HG03565 (cell line): ENCODE data around the gene H3-3A.

ENCODE experiments used
- ATAC-seq: cut with Tn5 transposase; IDR thresholded peaks from one replicate; pipeline ENCODE4 v1.9.1; 2021; ENCODE audit warnings: mild to moderate bottlenecking, moderate library complexity; ENCODE audit not compliant: unreplicated experiment

The H3-3A gene

DNA sequence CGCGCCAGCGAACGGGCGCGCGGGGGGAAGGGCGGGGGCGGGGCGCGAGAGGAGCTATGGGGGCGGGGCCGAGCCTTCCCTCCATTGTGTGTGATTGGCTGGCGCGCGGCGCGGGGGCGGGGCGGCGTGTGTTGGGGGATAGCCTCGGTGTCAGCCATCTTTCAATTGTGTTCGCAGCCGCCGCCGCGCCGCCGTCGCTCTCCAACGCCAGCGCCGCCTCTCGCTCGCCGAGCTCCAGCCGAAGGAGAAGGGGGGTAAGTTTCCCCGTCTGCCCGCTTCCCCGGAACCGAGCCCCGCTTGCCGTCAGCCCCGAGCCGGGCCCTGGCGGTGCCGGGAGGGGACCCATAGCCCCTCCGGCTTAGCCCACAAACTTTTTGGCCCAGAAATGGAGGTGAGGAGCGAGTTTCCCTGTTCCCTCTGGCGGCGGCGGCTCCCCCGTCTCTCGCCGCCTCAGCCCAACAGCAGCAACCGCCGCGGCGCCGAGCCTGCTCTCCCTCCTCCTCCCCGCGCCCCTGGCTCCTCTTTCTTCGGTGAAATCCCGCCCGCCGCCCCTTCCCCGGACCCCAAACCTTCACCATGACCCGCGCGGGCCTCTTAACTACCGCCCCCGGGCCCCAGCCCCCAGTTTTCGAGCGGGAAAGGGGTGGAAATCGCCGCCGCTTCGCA, at the start of gene H3-3A:
Gene H3-3A, plus strand, starts transcription at position 159 of the 666 bp plus-strand sequence. CDS start 1,636 bp downstream, outside the sequence.
- peak; percentile 55 for ATAC-seq

DNA sequence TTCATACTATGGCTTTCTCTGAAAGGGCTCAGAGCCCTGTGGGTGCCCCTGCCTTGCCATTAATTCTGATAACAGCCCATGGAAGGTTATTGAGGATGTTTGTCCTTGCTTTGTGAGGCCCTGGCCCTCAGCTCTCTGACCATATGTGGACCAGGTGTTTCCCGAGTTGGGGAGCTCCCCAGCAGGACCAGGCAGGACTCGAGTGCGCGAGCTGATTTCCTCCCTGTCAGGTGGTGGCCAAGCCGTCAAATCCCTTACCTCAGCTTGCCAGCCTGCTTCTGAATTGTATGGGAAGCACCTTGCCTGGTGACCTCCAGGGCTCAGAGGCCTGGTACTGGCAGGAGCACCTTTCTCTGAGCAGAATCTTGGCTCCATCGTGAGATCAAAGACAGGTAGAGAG, 45.4 kb upstream of the H3-3A start:
- ATAC-seq: no peak

DNA sequence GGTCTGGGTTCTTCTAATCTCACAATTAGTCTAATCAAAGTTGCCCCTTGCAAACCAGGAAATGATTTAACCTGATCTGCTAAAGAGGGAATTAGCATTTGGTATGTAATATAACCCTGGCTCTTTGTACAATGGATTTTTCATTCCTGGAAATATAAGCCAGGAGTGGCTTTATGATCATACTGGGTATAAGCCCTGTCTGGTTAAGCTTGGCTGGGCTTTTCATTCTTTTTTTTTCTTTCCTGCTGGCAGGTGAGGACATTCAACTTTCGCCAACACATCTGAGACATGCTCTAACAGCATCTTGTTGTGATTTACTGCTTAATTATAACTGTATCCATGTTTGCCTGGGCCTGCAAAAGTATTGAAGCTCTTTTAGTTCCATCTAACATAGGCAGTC, 42.9 kb upstream of the H3-3A start:
- ATAC-seq: no peak

DNA sequence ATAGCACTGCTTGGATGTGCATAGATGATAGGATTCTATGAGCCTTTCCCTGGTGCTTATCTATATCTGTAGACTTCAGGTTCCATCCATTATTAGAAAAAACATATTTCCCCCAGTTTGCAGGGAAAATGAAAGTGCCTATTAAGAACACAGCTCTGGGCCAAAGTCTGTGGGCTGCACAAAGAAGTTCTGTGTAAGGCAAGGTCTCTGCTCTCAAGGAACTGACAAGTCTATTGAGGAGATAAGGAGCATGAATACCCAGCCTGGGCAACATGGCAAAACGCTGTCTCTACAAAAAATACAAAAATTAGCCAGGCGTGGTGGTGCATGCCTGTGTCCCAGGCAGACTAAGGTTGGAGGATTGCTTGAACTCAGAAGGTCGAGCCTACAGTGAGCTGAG, 41.1 kb upstream of the H3-3A start:
- ATAC-seq: no peak

DNA sequence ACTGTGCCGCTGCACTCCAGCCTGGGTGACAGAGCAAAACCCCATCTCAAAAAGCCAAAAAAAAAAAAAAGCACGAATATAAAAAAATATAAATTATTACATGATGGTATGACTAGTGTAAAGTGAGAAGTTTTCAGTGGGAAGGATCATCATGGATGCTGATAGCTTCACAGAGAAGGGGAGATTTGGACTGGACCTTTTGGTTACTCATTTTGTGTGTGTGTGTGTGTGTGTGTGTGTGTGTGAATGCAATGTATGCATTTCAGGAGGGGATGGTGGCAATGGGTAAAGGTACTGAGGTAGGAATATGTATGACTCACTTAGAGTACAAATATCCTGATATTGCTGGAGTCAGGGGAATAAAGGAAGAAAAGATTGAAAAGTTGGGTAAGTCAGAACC, 40.7 kb upstream of the H3-3A start:
- no peak for ATAC-seq

DNA sequence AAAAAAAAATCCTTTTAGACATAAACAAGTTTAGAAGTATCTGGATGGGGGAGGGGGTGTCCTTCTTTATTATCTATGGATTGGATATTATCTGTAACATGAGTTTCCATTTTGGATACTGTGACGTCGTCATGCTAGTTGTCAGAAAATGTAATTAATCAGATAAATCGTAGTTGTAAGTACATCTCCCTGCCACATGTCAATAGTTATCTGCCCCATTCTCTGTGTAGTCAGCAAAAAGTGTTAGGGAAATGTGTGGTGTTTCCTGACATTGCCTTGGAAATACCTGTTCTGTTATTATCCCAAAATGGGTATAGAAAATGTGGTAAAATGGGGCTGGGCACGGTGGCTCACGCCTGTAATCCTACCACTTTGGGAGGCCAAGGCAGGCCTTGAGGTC, 38.8 kb upstream of the H3-3A start:
- no peak for ATAC-seq

DNA sequence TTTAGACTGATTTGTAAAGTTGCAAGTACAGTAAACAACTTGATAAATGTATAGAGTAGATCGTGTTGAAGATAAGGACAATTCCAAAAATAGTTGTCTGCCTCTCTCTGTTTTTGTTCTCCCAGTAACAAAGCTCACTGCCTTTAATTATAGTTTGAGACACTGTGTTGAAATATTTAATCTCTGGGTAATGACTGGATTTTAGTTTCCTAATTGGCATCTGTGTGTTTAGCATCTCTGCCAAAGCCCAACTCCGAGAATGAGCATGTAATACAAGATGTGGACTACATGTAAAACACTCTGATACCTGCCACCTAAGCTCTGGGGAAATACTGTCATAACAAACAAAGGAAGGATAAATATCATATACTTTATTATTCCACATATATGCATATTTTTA, 35.7 kb upstream of the H3-3A start:
- ATAC-seq: no peak

DNA sequence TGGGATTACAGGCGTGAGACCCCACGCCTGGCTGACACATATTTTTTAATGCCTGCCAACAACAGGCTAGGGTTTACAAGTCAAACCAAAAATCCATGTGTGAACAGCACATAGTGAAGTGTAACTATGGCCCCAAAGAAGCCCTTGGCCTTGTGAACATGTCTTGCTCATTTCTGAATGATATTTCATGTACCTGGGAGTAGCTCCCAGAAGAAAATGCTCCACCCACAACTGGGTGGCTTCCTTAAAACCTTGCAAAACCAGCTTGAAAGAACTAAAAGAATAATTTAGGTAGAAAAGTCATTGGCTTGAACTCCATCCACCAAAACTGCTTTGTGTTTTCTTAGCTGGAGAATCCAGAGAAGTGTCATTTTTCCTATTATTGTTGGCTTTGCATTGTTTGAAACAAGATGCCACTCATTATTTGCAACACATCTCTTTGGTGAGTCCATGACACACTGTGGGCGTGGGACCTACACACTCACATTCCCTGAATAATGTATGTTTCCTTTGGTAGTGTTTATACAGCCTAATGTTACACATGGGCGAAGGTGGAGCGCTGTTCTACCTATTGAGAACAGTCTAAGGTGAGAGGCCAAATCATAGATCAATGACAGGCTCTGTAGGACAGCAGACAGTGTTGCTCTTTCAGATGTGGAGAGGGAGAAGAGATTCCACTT, 34.8 kb upstream of the H3-3A start:
- ATAC-seq: no peak

DNA sequence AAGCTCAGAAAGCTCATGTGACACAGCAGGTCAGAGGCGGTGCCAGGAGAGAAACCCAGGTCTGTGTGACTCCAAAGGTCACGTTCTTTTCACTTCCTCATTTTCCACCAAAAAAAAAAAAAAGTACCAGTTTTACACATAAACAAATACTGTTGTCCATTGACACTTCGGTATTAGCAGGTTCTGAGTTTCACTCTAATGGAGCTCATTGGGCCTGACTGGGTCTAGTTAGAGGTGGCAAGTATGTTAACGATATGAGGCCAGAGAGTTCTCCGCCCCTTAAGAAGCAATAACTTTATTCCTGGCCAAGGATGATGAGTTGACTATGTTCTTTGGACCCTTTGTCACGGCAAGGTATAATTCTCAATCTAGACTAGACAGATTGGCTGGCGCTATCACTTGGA, 33.4 kb upstream of the H3-3A start:
- peak; percentile 84 for ATAC-seq

DNA sequence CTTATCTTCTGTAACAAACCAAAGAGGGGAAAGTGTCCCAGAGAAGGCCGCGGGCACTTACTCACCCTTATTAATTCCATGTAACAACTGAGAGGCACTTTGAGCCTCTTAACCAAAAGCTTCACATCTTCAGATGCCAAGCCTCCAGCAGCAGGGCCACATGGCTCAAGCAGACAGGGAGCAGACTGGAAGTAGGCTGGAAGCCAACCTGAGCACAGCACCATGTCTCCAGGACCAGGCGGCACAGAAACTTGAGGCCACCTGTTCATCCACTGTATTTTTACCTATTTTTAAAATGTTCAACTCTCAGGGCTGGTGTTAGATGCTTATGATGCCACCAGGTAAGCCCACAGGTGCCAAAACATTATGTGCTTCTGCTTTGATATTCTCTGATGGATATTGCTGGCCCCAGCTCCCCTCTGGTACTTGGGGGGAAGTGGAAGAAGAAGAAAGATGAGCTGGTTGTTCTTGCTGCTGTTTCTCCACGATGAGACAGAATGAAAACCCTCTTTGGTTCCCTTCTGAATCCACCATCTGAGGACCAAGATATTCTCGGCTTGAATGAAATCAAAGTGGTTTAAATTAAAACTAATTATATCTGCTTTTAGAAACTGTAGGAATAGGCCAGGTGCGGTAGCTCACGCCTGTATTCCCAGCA, 32.8 kb upstream of the H3-3A start:
- no peak for ATAC-seq

DNA sequence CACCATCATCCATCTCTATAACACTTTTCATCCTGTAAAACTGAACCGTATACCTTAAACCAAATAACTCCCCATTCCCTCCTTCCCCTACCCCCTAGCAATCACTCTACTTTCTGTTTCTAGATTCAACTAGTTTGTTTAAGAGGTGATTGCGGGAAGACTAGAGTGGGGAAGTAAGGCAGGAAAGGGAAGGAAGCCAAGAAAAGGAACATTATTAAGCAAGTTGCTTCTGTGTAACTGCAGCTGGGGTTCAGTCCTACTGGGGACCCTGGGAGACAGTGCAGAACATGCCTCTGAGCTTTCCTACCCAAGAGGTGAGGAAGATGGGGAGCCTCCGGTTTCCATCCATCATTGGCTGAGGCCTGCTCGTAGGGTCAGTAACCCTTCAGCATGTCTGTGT, 28.9 kb upstream of the H3-3A start:
- no peak for ATAC-seq

DNA sequence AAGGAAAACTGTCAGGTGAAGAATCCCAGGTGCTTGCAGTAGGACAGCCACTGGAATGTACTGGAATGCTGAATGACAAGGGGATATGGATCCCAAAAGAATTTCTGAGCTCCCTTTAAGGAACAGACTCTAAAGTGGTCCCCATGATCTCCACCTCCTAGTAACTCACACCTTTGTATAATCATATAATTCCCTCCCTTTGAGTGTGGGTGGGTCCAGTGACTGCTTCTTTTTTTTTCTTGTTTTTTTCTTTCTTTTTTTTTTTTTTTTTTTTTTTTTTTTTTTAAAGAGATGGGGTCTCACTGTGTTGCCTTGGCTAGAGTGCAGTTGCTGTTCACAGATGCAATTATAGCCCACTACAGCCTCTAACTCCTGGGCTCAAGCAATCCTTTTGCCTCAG, 28.5 kb upstream of the H3-3A start:
- no peak for ATAC-seq

DNA sequence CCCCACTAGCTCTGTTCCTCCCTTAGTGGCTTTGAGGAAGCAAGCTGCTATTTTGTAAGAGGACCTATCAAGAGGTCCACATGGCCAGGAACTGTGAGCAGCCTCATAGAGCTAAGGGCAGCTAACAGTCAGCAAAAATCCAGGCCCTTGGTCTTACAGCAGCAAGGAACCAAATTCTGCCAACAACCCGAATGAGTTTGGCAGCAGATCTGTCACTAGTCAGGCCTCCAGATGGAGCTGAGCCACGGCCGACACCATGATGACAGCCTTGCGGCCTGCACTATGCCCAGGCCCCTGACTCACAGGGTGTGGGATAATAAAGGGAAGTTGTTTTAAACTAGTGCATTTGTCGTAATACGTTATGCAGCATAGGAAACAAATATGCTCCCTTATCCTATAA, 28.0 kb upstream of the H3-3A start:
- no peak for ATAC-seq

DNA sequence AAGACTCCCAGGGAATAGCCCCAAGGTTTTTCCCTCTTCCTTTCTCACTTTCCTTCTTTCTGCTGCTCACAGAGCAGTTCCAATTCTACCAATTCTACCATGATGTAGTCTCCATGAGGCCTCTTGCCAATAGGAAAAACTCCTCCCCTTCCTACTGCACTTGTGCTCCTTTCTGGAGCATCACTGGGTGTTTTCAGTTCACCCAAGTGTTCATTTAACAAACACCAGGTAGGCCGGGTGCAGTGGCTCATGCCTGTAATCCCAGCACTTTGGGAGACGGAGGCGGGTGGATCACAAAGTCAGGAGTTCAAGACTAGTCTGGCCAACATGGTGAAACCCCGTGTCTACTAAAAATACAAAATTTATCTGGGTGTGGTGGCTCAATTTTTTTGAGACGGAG, 26.6 kb upstream of the H3-3A start:
- no peak for ATAC-seq

DNA sequence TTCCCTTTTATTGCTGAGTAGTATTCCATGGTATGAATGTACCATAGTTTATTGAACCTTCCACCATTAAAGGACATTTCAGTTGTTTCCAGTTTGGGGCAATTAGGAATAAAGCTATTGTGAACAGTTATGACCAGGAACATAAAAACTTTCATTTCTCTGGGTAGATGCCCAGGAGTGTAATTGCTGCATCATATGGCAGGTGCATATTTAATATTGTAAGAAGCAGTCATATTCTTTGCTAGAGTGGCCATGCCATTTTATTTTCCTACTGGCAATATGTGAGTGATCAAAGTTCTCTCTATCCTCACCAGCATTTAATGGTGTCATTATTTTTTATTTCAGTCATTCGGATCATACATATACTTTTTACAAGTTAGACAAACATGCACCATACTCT, 23.9 kb upstream of the H3-3A start:
- no peak for ATAC-seq

DNA sequence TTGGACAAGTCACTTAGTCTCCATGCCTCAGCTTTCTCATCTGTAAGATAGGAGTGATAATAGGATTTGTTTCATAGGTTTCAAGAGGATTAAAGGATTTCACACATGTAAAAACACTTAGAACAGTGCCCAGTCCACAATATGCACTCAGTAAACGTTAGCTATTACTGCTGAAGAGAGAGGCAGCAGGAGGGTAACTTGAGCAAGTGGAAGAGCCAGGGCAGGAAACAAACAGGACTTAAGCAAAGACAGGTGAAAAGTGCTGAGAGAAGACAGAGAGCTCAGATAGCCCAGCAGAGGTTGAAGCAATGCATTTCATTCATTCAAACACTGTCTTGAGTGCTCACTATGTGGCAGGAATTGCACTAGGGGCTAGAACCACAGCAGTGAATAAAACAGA, 21.1 kb upstream of the H3-3A start:
- no peak for ATAC-seq

DNA sequence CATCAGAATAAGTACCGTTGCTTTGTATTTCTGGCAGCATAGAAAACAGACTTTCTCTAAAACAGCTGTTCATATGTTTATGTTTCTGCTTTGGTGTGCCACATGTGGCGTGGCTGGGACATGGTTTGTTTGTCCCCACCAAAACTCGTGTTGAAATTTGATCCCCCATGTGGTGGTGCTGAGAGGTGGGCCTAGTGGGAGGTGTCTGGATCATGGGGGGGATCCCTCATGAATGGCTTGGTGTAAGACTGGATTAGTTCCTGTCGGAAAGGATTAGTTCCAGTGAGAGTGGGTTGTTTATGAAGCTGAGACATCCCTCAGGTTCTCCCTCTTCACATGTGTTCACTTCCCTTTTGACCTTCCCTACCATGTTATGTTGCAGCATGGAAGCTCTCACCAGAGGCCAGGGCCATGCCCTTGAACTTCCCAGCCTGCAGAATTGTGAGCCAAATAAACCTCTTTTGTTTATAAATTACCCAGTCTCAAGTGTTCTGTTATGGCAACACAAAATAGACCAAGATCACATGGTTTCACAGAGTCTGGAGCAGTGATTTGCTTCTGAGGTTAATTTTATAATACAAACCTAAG, 17.9 kb upstream of the H3-3A start:
- ATAC-seq: no peak

DNA sequence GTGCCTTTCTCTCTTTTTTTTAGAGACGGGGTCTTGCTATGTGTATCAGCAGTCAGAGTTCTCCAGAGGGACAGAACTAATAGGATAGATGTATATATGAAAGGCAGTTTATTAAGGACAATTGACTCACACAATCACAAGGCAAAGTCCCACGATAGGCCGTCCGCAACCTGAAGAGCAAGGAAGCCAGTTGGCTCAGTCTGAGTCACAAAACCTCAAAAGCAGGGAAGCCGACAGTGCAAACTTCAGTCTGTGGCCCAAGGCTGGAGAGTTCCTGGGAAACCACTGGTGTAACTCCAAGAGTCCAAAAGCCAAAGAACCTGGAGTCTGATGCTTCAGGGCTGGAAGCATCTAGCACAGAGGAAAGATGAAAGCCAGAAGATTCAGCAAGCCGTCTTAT, 16.3 kb upstream of the H3-3A start:
- ATAC-seq: no peak

DNA sequence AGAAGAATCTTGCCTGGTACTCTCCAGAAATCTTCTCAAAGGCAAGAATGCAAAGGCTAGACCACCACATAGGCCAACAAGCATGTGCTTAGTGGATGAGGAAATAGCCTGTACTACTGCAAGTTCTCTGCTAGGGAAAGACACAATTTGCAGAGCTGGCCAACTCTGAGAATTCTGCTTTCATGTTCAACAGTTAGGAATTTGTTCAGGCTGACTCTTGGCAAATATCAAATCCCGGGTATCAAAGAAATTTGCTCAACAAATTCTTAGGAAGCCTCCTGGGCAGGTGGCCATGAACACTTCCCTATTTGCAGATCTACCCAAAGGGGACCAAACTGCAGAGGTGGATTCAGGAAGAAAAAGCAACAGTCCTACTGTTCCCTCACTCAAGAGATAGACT, 15.0 kb upstream of the H3-3A start:
- ATAC-seq: no peak

DNA sequence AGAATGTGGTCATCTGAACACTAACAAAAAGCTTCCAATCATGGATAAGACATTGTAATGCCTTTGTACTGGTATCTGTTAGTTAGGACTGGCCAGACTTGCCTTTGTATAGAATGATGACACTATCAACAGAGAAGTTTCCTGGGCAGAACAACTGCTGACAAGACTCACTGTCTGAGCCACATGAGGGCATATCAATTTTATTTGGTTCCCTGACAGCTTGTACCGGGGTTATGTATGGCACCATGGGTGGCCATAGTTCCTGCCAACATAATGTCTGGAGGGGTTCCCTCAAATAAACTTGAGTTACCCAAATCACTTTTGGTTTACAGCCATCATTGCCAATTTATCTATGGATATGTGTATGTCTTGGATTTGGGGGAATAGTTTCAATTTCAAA, 13.6 kb upstream of the H3-3A start:
- ATAC-seq: no peak

DNA sequence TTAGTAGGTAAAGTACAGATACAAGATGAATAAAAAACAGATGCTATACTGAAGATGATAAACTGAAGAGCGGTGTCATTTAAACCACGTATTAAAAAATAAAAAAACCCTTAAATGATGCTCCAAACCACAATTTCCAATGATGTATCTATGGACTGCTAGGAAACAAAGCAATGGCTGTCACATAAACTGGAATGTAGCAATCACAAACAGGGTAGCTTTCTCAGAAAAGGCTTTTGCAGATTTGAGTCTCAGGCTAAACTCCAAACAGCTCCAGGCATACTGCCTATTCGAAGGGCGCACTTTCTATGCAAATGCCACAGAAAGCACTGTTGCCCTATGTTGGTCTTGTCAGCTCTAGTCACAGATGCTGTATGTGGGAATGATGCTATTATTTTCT, 12.4 kb upstream of the H3-3A start:
- ATAC-seq: no peak

DNA sequence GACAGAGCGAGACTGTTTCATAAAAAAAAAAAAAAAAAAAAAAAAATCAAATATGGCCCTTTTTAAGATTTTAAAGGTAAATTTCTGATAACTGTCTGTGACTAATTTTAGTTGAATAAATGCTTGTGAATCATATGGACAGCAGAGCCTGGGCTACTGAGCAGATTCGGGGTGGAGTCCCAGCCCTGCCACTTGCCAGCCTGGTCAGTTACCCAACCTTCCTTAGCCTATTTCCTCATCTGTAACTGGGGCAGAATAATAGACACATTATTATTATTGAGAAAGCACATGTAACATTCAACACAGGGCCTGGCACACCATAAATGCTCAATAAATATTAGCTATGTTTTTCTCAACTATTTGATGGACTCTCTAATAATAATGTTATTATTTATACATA, 11.2 kb upstream of the H3-3A start:
- ATAC-seq: no peak
